Activated naive CD8-positive, alpha-beta T cell (primary cell): ENCODE results near the gene DBR1.

Source experiments
- H3K27ac Mint-ChIP-seq: one replicate; pipeline ENCODE4 v1.8.0; 2021; ENCODE audit warnings: mixed read lengths
- H3K27me3 Mint-ChIP-seq: one replicate; pipeline ENCODE4 v1.8.0; 2021; ENCODE audit warnings: mixed read lengths
- H3K36me3 Mint-ChIP-seq: one replicate; pipeline ENCODE4 v1.8.0; 2021; ENCODE audit warnings: mixed read lengths
- H3K4me1 Mint-ChIP-seq: one replicate; pipeline ENCODE4 v1.8.0; 2021; ENCODE audit warnings: low read depth, mixed read lengths
- H3K4me3 Mint-ChIP-seq: one replicate; pipeline ENCODE4 v1.8.0; 2021; ENCODE audit warnings: mild to moderate bottlenecking, mixed read lengths
- H3K9me3 Mint-ChIP-seq: one replicate; pipeline ENCODE4 v1.8.0; 2021; ENCODE audit warnings: low read depth, mixed read lengths

Gene DBR1

DNA sequence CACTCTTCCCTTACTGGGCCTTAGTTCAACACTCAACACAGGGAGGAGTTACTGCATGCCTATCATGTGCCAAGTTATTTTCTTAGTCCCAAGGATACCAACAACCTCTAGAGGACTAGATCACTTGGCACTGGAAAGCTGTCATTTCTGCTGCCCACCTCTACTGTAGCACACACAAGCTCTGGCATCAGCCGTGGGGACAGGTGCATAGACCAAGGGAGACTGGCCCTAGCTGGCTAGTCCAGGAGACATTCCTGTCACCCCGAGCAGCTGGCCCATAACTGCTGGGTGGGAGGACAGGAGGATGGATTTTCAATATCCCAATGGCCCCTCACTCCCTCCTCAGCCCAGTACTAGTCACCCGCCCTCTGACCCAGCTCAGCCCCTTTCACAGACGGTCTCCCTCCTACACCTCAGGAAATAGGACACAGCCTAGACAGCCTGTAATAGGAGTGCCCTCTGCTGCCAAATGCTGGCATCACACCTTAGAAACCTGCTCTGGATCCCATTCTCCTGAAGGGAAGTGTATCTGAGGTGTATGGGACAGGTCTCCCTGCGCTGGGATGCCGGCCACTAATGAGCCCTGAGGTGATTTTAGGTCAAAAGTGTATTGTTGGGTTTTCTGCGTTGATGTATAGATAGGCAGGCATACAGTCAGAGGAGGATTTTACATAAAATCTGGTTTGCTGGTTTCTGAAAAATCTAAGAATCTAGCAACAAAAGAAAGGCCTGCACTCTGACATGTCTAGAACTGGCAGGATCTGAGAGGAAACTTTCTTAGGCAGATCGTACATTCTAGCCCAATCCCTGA, 55.9 kb downstream of the DBR1 start:
- H3K9me3 Mint-ChIP-seq, result no peaks in the 10 kb centered on the region
- peaks cover 7% of the 10 kb centered on the region for H3K4me1 Mint-ChIP-seq
- peaks cover 14% of the 10 kb centered on the region for H3K27me3 Mint-ChIP-seq
- H3K27ac Mint-ChIP-seq, result no peak overlapping the region
- no peak overlapping the region for H3K4me3 Mint-ChIP-seq
- peaks cover 2% of the 10 kb centered on the region for H3K36me3 Mint-ChIP-seq

- H3K4me1 Mint-ChIP-seq, result peaks cover 7% of the 10 kb centered on the region
- H3K27ac Mint-ChIP-seq, result no peak within 1 kb of the TSS
- peaks cover 23% of the 10 kb centered on the region for H3K27me3 Mint-ChIP-seq
- peak within 1 kb of the TSS; percentile 83 for H3K4me3 Mint-ChIP-seq
- H3K9me3 Mint-ChIP-seq, result no peaks in the 10 kb centered on the region
- H3K36me3 Mint-ChIP-seq, result peaks cover 2% of the 10 kb centered on the region
Measured at GRCh38 chr3:138114988-138115971, 59.4 kb downstream of the DBR1 start, which contains the start of gene DZIP1L. DZIP1L (minus strand) TSS chr3:138115608; CDS start chr3:138103971, 11,637 bp downstream.

GRCh38 chr3:138114431-138114918, 60.2 kb downstream of the DBR1 start:
- Mint-ChIP-seq H3K27me3 (peaks cover 23% of the 10 kb centered on the region), H3K4me3 (peak overlapping the region; percentile 83), H3K36me3 (peaks cover 2% of the 10 kb centered on the region), H3K4me1 (peaks cover 7% of the 10 kb centered on the region), H3K27ac (no peak overlapping the region), H3K9me3 (no peaks in the 10 kb centered on the region)

- Mint-ChIP-seq H3K4me1 (peaks cover 7% of the 10 kb centered on the region), H3K27me3 (peaks cover 20% of the 10 kb centered on the region), H3K36me3 (peaks cover 2% of the 10 kb centered on the region), H3K4me3 (no peak overlapping the region), H3K27ac (no peak overlapping the region), H3K9me3 (no peaks in the 10 kb centered on the region)
Measured at GRCh38 chr3:138113326-138113725, 61.4 kb downstream of the DBR1 start.

- Mint-ChIP-seq H3K36me3 (peaks cover 2% of the 10 kb centered on the region), H3K4me1 (peaks cover 7% of the 10 kb centered on the region), H3K27ac (no peak overlapping the region), H3K27me3 (peaks cover 19% of the 10 kb centered on the region), H3K4me3 (no peak overlapping the region), H3K9me3 (no peaks in the 10 kb centered on the region)
Measured at GRCh38 chr3:138112362-138112761, 62.4 kb downstream of the DBR1 start.
